Measurements from ENCODE around the gene CACNA1B.

CACNA1B gene

DNA sequence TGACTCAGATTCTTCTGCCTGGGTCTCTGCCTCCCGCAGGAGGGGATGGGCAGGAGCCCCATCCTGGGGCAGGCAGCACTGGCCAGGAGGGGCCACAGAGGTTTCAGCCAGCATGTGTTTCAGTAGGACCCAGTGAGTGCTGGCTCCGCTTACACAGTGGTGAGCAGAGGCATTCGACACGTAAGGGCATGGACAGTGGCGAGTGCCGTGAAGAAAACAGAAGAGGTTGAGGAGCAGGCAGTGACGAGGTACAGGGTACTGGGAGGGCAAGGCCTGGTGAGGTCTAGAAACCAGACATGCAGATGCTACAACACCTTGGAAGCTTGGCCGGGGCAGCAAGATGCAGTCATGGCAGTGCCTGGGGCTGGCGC, 41.5 kb downstream of the CACNA1B start:
- no peak for DNase-seq (ENCODE audit: low read depth in 2 of 2)

DNA sequence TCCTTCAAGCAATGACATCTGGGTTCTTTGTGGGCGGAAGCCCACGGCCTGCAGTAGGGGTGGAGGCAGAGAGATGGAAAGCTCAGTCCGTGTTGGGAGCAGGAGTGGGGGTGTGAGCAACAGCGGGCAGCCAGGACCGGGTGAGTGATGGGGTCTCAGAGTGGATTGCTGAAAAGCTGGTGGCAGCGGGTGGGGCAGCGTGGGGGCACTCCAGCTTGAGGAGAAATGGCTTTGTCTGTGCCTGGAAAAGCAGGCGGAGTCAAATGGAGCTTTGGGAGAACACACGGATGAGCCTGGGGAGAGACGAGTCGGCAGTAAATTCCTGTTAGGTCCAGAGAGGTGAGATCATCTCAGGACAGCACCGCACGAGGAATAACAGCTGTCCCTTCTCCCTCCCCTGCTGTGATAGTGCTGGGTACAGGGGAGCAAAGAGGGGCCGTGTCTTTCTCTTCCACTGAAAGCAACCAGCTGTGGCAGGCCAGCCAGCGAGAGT, 42.1 kb downstream of the CACNA1B start:
- no peak for DNase-seq (ENCODE audit: low read depth in 2 of 2)

DNA sequence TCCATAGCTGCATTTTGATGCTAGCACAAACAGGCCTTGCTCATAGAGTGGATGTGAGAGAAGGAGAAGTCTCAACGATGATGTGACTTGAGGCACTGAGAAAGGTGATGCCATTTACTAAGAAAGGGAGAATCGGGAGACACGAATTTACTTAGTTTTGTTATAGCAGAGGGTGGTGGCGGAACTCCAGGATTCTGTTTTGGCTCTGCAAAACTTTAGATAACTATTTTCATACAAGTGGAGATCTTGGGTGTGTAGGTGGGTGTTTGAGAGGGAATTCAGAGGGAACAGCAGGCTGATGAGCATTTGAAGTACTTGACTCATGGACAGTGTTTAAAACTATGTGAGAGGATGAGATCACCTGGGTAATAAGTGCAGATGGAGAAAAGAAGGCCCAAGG, 43.2 kb downstream of the CACNA1B start:
- no peak for DNase-seq (ENCODE audit: low read depth in 2 of 2)

DNA sequence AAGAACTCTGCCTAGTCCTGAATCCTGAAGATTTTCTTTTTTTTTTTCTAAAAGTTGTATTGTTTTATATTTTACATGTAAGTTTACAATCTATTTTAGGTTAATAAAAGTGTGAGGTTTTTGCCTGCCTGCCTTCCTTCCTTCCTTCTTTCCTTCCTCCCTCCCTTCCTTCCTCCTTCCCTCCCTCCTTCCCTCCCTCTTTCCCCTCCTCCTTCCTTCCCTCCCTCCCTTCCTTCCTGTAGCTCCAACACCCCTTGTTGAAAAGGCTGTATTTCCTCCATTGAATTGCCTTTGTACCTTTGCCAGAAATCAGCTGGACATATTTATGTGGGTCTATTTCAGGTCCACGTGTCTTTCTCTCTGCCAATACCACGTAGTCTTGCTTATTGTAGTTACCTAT, 46.6 kb downstream of the CACNA1B start:
- no peak for DNase-seq (ENCODE audit: low read depth in 2 of 2)

DNA sequence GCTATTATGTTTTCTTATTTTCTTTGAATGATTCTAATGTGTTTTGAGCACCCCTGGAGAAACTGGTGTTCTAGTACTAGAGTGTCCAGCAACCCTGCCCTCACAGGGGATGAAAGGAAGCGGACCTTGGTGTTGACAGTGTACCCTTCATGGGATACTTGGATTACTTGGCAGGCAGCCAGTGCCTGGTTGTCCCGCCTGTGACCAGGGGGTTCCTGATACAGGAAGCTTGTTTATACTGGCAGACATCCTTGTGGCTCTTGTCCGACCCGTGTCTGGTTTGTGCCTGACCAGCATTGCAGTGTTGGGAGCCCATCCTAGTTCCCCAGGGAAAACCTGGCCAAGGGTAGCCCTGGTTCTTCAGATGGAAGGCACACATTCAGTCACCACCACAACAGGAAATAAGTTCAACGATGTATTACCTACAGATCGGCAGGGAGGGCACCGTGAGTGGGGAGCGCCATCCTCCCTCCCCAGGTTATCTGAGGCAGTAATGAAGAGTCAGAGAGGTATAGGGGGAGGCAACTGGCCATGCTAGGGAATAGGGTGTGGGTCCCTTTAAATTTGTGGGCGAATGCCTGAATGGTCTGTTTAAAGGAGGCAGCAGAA, 47.3 kb downstream of the CACNA1B start:
- DNase-seq (ENCODE audit: low read depth in 2 of 2) = no peak

DNA sequence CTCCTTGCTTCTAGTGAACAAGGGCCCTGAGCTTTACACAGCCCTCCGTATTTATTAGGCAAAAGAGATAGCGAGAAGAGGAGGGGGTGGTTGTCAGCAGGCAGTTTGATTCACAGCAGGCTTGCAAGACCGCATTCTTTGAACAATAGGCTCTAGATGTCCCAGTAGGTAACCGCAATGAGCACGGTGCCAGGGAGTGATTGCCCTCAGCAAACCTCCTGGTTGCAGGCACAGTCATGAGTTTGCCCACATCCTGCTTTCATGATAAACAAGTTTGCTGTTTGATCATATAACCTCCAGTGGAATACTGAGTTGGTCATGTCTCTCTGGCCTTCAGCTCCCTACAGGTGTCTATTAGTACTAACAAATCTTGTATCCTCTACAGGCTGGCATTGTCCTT, 66.1 kb downstream of the CACNA1B start:
- DNase-seq (ENCODE audit: low read depth in 2 of 2) = no peak

- DNase-seq (ENCODE audit: low read depth in 2 of 2) = no peak
Observed at GRCh38 chr9:137945581-137945980, 68.0 kb downstream of the CACNA1B start.

- DNase-seq (ENCODE audit: low read depth in 2 of 2) = no peak
Observed at GRCh38 chr9:137946993-137947392, 69.4 kb downstream of the CACNA1B start.

DNA sequence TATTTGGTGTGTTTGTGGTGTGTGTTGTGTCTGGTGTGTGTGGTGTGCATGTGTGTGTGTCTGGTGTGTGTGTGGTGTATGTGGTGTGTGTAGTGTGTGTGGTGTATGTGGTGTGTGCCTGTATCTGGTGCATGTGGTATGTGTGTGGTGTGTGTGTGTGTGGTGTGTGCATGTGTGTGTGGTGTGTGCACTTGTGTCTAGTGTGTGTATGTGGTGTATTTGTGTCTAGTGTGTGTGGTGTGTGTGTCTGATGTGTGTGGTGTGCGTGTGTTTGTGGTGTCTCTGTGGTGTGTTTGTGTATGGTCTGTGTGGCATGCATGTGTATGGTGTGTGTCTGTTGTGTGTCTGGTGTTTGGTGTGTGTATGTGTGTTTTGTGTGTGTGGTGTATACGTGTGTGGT, 71.1 kb downstream of the CACNA1B start:
- no peak for DNase-seq (ENCODE audit: low read depth in 2 of 2)

DNA sequence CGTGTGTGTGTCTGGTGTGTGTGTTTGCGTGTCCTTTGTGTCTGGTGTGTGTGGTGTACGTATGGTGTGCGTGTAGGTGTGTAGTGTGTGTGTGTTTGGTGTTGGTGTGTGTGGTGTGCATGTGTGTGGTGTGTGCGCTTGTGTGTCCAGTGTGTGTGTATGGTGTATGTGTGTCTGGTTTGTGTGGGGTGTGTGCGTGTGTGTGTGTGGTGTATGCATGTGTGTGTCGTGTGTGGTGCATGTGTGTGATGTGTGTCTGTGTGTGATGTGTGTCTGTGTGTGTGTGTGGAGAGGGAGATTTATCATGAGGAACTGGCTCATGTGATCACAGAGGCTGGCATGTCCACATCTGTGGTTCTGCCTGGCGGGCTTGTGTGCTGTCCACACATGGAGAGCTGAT, 71.7 kb downstream of the CACNA1B start:
- DNase-seq (ENCODE audit: low read depth in 2 of 2) = no peak

GRCh38 chr9:137951107-137951506, 73.5 kb downstream of the CACNA1B start:
- no peak for DNase-seq (ENCODE audit: low read depth in 2 of 2)

DNA sequence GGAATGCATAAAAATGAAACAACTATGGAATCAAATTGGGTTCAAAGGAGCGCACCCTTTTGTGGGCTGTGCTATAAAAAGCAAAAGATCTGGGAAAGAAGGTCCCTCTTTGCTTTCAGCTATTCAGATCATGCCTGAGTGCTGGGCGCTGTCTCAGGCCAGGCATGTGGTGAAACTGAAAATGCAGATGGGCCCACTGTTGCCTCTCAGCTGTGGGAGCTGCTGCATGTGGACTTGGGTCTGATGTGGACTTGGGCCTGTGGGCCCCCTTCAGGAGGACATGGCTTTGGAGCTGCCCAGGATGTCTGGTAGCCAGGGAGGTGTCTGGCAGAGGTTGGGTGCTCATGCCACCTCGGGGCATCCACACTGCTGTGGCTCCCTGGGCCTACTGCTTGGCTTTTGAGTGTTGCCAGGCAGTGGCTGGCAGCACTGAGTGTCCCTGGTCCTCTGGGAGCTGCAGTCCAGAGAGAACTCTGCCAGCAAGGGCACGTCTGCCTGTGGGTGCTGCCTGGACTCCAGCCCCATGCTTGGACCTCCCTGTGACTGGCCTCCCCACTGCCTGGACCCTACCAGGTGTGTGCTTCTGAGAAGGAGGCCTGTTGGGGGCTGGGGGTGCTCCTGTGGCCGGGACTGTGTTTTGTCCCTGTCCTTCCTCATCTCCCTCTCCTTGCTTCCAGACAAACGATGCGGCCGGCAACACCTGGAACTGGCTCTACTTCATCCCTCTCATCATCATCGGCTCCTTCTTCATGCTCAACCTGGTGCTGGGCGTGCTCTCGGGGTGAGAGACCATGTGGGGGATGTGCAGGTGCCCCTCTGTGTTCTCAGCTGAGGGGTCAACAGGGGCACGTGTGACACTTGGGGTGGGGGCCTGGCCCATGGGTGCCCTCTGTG, 74.3 kb downstream of the CACNA1B start:
- no peak for DNase-seq (ENCODE audit: low read depth in 2 of 2)

- DNase-seq (ENCODE audit: low read depth in 2 of 2) = no peak
Observed at GRCh38 chr9:137952976-137953666, 75.5 kb downstream of the CACNA1B start.

- DNase-seq (ENCODE audit: low read depth in 2 of 2) = no peak
Observed at GRCh38 chr9:137953683-137954438, 76.3 kb downstream of the CACNA1B start.

- no peak for DNase-seq (ENCODE audit: low read depth in 2 of 2)
Observed at GRCh38 chr9:137955224-137955570, 77.6 kb downstream of the CACNA1B start.

GRCh38 chr9:137955586-137955985, 78.0 kb downstream of the CACNA1B start:
- DNase-seq (ENCODE audit: low read depth in 2 of 2) = no peak

GRCh38 chr9:137956039-137956438, 78.5 kb downstream of the CACNA1B start:
- no peak for DNase-seq (ENCODE audit: low read depth in 2 of 2)

DNA sequence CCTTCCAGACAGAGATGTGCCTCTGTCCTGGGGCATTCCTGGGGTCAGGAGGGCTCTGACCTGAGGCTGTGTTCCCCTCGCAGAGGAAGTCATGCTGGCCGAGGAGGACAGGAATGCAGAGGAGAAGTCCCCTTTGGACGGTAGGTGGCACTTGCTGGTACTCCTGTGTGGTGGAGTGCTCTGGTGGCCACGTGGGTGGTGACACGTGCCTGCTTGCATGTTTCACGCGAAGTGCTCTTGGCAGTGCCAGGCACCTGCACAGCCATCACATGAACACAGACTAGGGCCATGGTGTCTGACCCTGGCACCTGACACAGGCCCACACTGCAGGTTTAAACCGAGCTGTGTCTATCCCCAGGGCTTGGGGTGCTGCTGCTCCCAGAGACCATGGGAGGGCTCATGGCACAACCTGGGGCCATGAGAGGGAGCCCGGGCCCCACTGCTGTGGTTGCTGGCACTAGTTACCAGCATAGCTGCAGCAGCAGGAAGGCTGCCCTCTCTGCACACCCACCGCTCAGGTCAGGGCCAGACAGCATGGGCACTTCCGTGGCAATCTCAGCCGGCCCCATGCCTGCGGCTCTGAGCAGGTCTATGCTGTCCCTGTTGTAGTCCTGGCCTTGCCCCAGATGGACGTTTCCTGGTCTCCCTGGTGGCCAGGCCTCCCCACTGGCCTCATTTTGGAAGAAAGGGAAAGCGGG, 79.3 kb downstream of the CACNA1B start:
- DNase-seq (ENCODE audit: low read depth in 2 of 2) = no peak

GRCh38 chr9:137959641-137960411, 82.2 kb downstream of the CACNA1B start:
- DNase-seq (ENCODE audit: low read depth in 2 of 2) = no peak

GRCh38 chr9:137960496-137960895, 82.9 kb downstream of the CACNA1B start:
- DNase-seq (ENCODE audit: low read depth in 2 of 2) = no peak

- DNase-seq (ENCODE audit: low read depth in 2 of 2) = no peak
Observed at GRCh38 chr9:137963525-137963924, 85.9 kb downstream of the CACNA1B start.

Measured in stimulated activated CD4-positive, alpha-beta T cell treated with anti-CD3 and anti-CD28 coated beads, Interleukin-1b, Interleukin-23, amount 100 ng/mL, for 4 hours (primary cell).